Calu3 (cell line): Measurements from ENCODE around the gene ADAMTSL2. TPM values are rescaled to one million over a fixed set of nuclear protein-coding genes. Genes with fewer than 3 reads are reported as not detected.

Source experiments
- BruUV-seq: library from RNA; stranded (reverse); fragments of 400-500 nt; replicated peaks from 2 replicates; lab custom pipeline; 2021; lab: Mats Ljungman, UMichigan
- CTCF ChIA-PET: fragments of 300-600 bp; sonication (Branson Sonifier 250); formaldehyde crosslinking; loops from one replicate; lab custom pipeline; 2022; ENCODE audit warnings: antibody characterized with exemption; lab: Charles Lee
- DNase-seq: peaks from one replicate; pipeline ENCODE4 v3.0.0; 2022
- H3K27ac Mint-ChIP-seq: one replicate; pipeline ENCODE4 v1.8.0; 2022; ENCODE audit warnings: mixed read lengths; ENCODE audit not compliant: unreplicated experiment
- H3K27me3 Mint-ChIP-seq: one replicate; pipeline ENCODE4 v1.8.0; 2022; ENCODE audit warnings: mixed read lengths; ENCODE audit not compliant: unreplicated experiment
- H3K36me3 Mint-ChIP-seq: one replicate; pipeline ENCODE4 v1.8.0; 2022; ENCODE audit warnings: mild to moderate bottlenecking, moderate library complexity, mixed read lengths; ENCODE audit not compliant: insufficient read depth, unreplicated experiment
- H3K4me1 Mint-ChIP-seq: one replicate; pipeline ENCODE4 v1.8.0; 2022; ENCODE audit warnings: mild to moderate bottlenecking, low read depth, mixed read lengths; ENCODE audit not compliant: unreplicated experiment
- H3K4me3 Mint-ChIP-seq: one replicate; pipeline ENCODE4 v1.8.0; 2022; ENCODE audit warnings: mild to moderate bottlenecking, low read depth, moderate library complexity, mixed read lengths; ENCODE audit not compliant: unreplicated experiment
- H3K9me3 Mint-ChIP-seq: one replicate; pipeline ENCODE4 v1.8.0; 2022; ENCODE audit warnings: low read depth, mixed read lengths; ENCODE audit not compliant: unreplicated experiment
- CTCF ChIP-seq: fragments of 200-600 bp; IDR thresholded peaks from one replicate; pipeline ENCODE4 v1.8.0; 2022; ENCODE audit warnings: antibody characterized with exemption; ENCODE audit not compliant: unreplicated experiment
- intact Hi-C: fragments of 100-400 bp; cut with micrococcal nuclease; formaldehyde crosslinking; loops from one replicate; pipeline ENCODE4 v1.10.0; 2022; ENCODE audit not compliant: unreplicated experiment
- total RNA-seq: library from RNA; stranded (reverse); gene quantifications from 2 replicates; pipeline ENCODE4 v1.2.3, GENCODE V29; 2022

The ADAMTSL2 gene
- total RNA-seq, 1 experiment from 2014 or later: 0.14 TPM

- no peak for TF ChIP-seq CTCF
- no peak for DNase-seq
- H3K9me3 Mint-ChIP-seq: no peaks in the 10 kb centered on the region
- peaks cover 89% of the 10 kb centered on the region for H3K27me3 Mint-ChIP-seq
- no peaks in the 10 kb centered on the region for H3K36me3 Mint-ChIP-seq
- intact Hi-C loops: no loop called here
- no peak overlapping the region for H3K4me3 Mint-ChIP-seq
- no TSS peak for BruUV-seq
- H3K4me1 Mint-ChIP-seq: peaks cover 2% of the 10 kb centered on the region
- CTCF ChIA-PET: no interaction called here
- H3K27ac Mint-ChIP-seq: no peak overlapping the region
Observed at GRCh38 chr9:133581513-133582343, 47.2 kb downstream of the ADAMTSL2 start.

GRCh38 chr9:133582501-133583045 is 48.1 kb downstream of the ADAMTSL2 start:
- no TSS peak for BruUV-seq
- Mint-ChIP-seq H3K4me1 (no peaks in the 10 kb centered on the region), H3K27ac (no peak overlapping the region), H3K9me3 (no peaks in the 10 kb centered on the region), H3K36me3 (no peaks in the 10 kb centered on the region), H3K4me3 (no peak overlapping the region), H3K27me3 (peaks cover 81% of the 10 kb centered on the region)
- DNase-seq: no peak
- CTCF ChIA-PET: no interaction called here
- intact Hi-C loops: no loop called here
- TF ChIP-seq CTCF: no peak

GRCh38 chr9:133583111-133583510 is 48.6 kb downstream of the ADAMTSL2 start:
- peaks cover 76% of the 10 kb centered on the region for H3K27me3 Mint-ChIP-seq
- BruUV-seq: no TSS peak
- no peak for DNase-seq
- no peak overlapping the region for H3K27ac Mint-ChIP-seq
- intact Hi-C loops: no loop called here
- H3K4me1 Mint-ChIP-seq: no peaks in the 10 kb centered on the region
- H3K9me3 Mint-ChIP-seq: no peaks in the 10 kb centered on the region
- no peak for TF ChIP-seq CTCF
- CTCF ChIA-PET: interaction anchor here (0.5 kb wide), 1 partner anchor 152 kb away, joined by 3 read pairs; no protein-coding TSS in a partner anchor
- H3K36me3 Mint-ChIP-seq: no peaks in the 10 kb centered on the region
- no peak overlapping the region for H3K4me3 Mint-ChIP-seq

- H3K4me3 Mint-ChIP-seq: no peak overlapping the region
- intact Hi-C loops: no loop called here
- H3K9me3 Mint-ChIP-seq: peaks cover 3% of the 10 kb centered on the region
- H3K4me1 Mint-ChIP-seq: no peaks in the 10 kb centered on the region
- CTCF ChIA-PET: interaction anchor here (0.5 kb wide), 1 partner anchor 152 kb away, joined by 3 read pairs; no protein-coding TSS in a partner anchor
- no TSS peak for BruUV-seq
- TF ChIP-seq CTCF: no peak
- no peak overlapping the region for H3K27ac Mint-ChIP-seq
- no peak for DNase-seq
- H3K27me3 Mint-ChIP-seq: peaks cover 71% of the 10 kb centered on the region
- no peaks in the 10 kb centered on the region for H3K36me3 Mint-ChIP-seq
Observed at GRCh38 chr9:133583586-133583985, 49.1 kb downstream of the ADAMTSL2 start.
